ENCODE data around the gene KLHL40.
A peak's percentile ranks its signal among the peaks of the same experiment; 100 is the strongest.
"Not testable (repeated sequence)": the region's sequence is repeated elsewhere in the genome, so short reads cannot be mapped to it uniquely, and the experiment has no call there.

KLHL40 gene

DNA sequence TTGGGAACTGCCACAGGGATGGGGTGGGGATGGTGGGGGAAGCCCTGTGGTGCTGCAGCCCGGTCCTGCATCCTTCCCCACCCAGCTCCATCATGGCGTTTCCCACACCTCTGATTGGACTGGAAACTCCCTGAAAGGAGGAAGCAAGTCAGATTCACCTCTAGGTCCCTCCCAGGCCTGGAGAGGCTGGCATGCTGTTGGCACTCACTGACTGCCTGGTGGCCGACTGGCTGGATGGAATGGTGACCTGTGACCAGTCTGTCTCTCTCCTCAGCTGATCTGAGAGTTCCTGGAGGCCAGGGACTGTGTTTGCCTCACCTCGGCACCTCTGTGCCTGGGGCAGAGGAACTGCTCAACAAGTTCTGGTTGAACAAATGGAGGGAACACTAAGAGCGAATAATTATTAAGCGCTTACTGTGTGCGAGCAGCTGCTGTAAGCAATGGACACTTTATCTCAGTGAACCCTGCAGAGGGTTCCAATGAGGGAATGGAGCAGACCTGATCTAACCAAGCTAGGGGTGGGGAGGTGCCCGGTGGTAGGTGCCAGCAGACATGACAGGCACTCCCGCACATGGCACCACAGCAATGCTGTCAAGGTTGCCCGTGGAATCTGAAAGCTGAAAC lies 20.7 kb downstream of the KLHL40 start:
- DNase-seq = no peak

DNA sequence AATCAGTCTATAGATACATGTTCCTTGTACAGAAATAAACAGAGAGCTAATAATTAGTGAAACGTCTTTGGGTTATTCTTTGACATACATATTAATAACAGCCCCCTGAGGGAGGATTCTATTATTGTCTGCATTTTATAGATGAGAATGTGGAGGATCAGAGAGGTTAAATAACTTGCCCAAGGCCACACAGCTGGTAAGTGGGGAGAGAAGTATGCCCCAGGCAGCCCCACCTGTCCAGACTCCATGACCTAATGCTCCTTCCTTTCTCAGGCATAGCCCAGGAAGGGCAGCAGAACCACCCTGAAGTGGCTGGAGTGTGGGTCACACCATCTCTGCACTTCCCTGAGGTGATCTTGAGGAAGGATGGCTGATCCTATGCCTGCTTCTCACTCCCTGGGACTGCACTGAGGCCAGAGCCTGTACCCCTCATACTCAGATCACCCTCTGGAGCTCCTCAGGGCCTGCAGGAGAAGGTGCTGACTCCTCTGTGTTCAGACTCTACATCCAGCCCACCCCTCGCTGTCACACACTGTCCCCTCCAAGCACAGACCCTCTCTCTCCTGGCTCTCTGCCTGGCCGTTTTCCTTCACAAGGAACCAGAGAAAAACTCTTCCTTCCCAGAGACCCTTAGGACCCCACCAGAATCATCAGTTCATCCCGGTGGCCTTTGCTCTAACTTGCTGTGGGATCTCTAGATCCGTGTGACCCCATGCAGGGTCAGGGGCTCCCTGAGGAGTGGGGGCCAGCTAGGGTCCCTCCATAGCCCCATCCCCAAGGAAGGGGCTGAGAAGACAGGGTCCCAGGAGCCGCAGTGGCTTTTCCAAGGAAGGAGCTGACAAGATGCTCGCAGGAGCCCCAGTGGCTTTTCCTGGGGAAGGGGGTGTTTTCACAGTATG lies 21.6 kb downstream of the KLHL40 start:
- no peak for DNase-seq

DNA sequence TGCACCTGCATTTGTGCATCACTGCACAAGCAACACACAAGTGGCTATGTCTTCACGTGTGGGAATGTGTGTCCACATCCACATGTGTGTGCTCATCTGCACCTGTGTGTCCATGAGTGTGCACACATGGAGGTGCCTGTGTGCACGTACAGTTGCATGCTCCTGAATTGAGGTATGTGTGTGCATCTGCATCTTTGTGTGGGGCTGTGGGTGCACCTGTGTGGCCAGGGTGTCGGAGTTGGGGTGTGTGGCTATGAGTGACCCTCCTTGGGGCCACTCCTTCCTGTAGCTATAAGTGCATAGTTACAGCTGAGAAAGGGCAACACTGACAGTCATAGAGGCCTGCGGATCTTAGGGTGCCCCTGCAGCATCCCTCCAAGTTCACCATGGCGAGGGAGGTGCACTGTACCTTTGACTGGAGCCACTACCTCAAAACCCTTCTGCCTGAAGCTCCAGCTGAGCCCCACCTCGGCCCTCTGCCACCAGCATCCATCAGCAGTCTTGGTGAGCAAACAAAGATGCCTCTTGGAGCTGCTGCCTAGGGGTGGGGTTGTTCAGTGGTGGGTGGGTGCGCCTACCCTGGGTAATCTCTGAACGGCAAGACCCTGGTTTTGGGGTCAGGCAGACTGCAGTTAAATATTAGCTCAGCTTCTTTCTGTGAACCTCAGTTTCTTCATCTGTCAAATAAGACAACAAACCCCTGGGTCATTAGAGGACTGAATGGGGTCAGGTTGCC lies 22.5 kb downstream of the KLHL40 start:
- no peak for DNase-seq

- DNase-seq = no peak
These were observed 23.3 kb downstream of the KLHL40 start for GRCh38 chr3:42708611-42709151.

DNA sequence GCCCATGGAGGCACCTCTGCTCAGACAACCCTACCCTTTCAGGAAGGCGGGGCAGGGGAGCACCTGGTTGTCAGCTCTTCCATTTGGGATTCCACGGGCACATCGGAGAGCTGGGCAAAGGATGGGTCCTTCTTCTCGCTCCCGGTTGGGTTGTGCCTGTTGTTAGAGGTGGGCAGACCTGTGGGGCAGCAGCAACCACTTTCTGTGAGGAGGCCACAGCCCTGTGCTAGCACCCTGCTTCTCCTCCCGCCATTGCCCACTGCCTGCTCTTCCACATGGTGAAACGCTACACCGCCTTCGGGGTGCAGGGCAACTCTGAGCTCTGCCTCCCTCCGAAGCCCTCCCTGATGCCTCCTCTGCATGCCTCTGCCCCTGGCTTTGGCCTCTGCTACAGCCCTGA lies 24.3 kb downstream of the KLHL40 start:
- DNase-seq = no peak

DNA sequence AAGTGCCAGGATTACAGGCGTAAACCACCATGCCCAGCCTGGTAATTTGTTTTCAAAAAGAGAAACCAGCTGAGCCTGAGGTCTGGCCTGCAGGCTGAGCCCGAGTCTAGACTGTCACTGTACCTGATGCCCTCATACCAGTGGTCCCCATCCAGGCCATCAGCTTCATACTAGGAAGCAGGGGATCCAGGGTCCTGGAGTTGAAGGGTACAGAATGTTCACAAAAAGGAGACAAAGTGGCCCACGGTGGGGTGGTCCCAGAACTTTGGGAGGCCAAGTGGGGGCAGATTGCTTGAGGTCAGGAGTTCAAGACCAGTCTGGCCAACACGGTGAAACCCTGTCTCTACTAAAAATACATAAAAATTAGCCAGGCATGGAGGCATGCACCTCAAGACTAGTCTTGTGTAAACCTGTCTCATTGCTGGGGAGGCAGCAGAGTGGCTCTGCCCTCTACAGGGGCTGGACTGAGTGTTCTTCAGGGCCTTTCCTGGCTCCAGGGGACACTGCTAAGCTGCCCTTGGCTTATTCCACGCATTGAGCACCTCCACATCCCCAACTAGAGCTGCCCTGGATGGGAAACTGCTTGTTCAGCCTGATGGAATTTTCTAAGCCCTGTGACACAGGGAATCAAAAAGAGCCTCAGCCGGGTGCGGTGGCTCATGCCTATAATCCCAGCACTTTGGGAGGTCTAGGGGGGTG lies 25.1 kb downstream of the KLHL40 start:
- no peak for DNase-seq

DNA sequence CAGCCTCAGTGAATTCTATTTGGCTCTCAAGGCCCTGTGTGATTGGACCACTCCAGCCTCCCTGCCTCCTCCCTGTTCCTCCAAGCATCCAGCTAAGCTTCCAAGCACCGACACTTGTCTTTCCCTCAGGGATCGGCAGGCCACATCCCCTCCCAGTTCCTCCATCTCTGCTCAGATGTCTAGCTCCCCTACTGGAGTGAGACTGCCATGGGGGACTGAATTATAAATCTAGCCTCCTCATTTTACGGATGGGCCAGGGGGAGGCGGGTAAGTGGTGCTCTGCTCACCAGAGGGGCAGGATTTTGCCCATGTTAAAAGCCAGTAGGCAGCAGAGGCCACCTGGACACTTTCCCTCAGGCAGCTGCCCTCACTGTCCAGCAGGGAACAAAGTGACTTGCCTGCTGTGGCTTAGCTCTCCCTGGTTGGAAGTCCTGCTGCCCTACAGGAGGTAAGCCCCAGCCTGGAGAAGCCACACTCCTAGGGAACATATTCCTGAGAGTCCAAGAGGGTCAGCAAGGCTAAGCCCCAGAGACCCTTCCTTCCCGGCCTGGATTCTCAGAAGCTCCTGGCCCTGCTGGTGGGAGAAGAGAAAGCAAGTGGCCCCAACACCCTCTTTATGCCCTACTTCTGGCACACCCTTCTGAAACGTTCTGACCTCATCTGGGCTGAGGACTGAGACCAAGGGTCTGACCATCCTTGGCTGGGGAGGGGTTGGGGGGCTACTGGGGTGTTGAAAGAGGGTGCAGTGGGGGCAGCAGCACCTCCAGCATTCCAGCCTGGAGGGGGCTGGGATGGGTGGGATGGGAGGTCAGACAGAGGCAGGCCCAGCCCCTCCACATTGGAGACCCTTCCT lies 26.4 kb downstream of the KLHL40 start:
- no peak for DNase-seq

- no peak for DNase-seq
These were observed 27.0 kb downstream of the KLHL40 start for GRCh38 chr3:42712344-42712648.

GRCh38 chr3:42712688-42713372 lies 27.5 kb downstream of the KLHL40 start:
- DNase-seq = no peak

DNA sequence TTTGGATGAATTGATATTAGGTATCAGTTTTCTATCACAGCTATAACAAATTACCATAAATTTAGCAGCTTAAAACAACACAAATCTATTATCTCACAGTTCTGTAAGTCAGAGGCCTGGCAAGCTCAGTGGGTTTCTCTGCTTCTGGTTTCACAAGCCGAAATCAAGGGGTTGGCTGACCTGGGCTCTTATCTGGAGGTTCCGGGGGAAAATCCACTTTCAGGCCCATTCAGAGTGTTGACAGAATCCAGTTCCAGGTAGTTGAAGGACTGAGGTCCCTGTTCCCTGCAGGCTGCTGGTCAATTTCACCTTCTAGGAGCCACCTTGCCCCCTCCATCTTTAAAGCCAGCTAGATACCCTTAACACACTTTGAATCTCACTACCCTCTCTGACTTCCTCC lies 28.4 kb downstream of the KLHL40 start:
- no peak for DNase-seq

DNA sequence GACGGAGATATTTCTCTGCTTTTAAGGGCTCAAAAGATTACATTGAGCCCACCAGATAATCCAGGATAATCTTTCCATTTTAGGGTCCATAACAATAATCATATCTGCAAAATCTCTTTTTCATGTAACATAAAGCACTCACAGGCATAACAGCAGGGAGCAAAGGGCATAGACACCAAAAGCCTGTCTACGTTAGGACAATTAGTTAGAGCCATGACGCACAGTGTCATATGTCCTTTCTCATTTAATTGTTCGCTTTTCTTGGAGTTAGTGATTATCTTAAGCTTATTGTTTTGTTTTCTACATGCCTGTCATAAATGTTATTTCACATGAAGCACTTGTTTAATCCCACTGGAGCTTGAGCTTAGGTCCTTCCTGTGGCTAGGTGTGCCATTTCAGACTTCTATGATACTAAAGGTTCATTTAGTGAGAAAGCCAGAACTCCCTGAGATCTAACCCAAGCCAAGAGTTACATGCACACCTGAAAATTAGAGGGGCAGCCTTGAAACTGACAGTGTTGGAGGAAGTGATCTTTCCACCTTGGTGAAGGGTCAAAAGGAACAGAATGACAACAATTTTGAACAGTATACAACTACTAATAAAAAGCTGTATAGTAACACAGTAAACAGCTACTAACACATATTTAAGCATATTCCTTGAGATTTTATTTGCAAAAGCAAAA lies 29.0 kb downstream of the KLHL40 start:
- peak; percentile 43 for DNase-seq

- no peak for DNase-seq
These were observed 32.0 kb downstream of the KLHL40 start for GRCh38 chr3:42717306-42717705.

DNA sequence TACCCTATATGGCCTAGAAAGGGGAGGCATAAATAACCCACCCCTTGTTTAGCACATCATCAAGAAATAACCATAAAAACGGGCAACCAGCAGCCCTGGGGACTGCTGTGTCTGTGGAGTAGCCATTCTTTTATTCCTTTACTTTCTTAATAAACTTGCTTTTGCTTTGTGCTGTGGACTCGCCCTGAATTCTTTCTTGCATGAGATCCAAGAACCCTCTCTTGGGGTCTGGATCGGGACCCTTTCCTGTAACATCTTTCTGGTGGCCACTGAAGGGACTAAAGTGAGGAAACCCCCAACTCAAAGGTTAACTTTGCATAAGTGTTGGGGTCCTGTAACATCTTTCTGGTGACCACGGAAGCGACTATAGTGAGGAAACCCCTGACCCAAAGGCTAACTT lies 33.0 kb downstream of the KLHL40 start:
- no peak for DNase-seq

GRCh38 chr3:42719002-42719401 lies 33.7 kb downstream of the KLHL40 start:
- peak; percentile 36 for DNase-seq

GRCh38 chr3:42720126-42720525 lies 34.8 kb downstream of the KLHL40 start:
- DNase-seq = no peak

GRCh38 chr3:42721690-42722089 lies 36.4 kb downstream of the KLHL40 start:
- DNase-seq = no peak

DNA sequence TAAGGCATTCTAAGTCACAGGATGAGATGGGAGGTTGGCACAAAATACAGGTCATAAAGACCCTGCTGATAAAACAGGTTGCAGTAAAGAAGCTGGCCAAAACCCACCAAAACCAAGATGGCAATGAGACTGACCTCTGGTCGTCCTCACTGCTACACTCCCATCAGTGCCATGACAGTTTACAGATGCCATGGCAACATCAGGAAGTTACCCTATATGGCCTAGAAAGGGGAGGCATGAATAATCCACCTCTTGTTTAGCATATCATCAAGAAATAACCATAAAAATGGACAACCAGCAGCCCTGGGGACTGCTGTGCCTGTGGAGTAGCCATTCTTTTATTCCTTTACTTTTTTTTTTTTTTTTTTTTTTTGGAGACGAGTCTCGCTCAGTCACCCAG lies 37.1 kb downstream of the KLHL40 start:
- DNase-seq = not testable (repeated sequence)

DNA sequence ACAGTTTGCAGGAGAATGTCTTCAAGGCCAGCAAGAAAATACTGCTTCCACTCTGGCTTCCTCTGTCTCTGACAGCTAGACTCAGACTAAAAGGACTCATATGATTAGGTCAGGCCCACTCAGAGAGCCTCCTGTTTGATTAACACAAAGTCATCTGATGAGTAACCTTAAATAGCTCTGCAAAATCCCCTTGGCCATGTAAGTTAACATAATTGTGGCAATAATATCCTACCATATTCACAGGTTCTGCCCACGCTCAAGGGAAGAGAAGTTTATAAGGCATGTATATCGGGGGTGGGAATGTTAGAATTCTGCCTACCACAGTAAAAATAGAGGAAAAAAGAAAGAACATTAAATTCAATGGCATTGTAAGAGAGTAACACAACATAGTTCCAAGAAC lies 37.9 kb downstream of the KLHL40 start:
- DNase-seq = no peak

GRCh38 chr3:42725454-42725853 lies 40.1 kb downstream of the KLHL40 start:
- no peak for DNase-seq

GRCh38 chr3:42728056-42728455 lies 42.7 kb downstream of the KLHL40 start:
- peak; percentile 56 for DNase-seq
